ENCODE data around the gene PXK. TPM values are rescaled to one million over a fixed set of nuclear protein-coding genes. Genes with fewer than 3 reads are reported as not detected.
"Not testable (repeated sequence)": the region's sequence is repeated elsewhere in the genome, so short reads cannot be mapped to it uniquely, and the experiment has no call there.

The PXK gene
- total RNA-seq, 2 experiments from 2014 or later: 68.7 to 125 TPM

- DNase-seq (ENCODE audit: low spot score): no peak
- H3K27ac ChIP-seq (ENCODE audit: low read depth, low read length, poor library complexity, severe bottlenecking): no peak overlapping the region
- no peak for TF ChIP-seq EZH2phosphoT487 (IDR thresholded peaks at IDR 0.05; ENCODE audit: borderline replicate concordance, low read depth, low read length)
- TF ChIP-seq, protein P1, sequence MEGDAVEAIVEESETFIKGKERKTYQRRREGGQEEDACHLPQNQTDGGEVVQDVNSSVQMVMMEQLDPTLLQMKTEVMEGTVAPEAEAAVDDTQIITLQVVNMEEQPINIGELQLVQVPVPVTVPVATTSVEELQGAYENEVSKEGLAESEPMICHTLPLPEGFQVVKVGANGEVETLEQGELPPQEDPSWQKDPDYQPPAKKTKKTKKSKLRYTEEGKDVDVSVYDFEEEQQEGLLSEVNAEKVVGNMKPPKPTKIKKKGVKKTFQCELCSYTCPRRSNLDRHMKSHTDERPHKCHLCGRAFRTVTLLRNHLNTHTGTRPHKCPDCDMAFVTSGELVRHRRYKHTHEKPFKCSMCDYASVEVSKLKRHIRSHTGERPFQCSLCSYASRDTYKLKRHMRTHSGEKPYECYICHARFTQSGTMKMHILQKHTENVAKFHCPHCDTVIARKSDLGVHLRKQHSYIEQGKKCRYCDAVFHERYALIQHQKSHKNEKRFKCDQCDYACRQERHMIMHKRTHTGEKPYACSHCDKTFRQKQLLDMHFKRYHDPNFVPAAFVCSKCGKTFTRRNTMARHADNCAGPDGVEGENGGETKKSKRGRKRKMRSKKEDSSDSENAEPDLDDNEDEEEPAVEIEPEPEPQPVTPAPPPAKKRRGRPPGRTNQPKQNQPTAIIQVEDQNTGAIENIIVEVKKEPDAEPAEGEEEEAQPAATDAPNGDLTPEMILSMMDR (conservative IDR thresholded peaks at IDR 0.05; ENCODE audit: low read length): no peak
- no peaks in the 10 kb centered on the region for H3K9me2 ChIP-seq (ENCODE audit: insufficient read depth, low read length)
- H3K79me2 ChIP-seq (ENCODE audit: insufficient read depth, low read depth, low read length): peaks cover 21% of the 10 kb centered on the region; the same call in 1 of the 2 replicates
- intact Hi-C loops (cut with micrococcal nuclease; ENCODE audit: unreplicated experiment): loop anchor here (5.0 to 10.0 kb wide), 3 partner anchors 57 to 1650 kb away; partner anchors contain the start of genes KCTD6 and PXK
- H4K20me1 ChIP-seq (ENCODE audit: insufficient read depth, low read length): no peaks in the 10 kb centered on the region
- no peak overlapping the region for H2AFZ ChIP-seq (ENCODE audit: low read length)
- CTCF ChIA-PET (ENCODE audit: unreplicated experiment): interaction anchor here (0.6 kb wide), 1 partner anchor 86 kb away, joined by 3 read pairs; no protein-coding TSS in a partner anchor
- POLR2A ChIA-PET: interaction anchor here (0.6 to 1.3 kb wide), 3 partner anchors 49 to 93 kb away, joined by 3 to 7 read pairs (median 3); no protein-coding TSS in a partner anchor
- peaks cover 19% of the 10 kb centered on the region for H3K4me1 ChIP-seq (ENCODE audit: insufficient read depth, low read length, poor library complexity, severe bottlenecking)
- no peaks in the 10 kb centered on the region for H3K9me3 ChIP-seq (ENCODE audit: low read length)
- peaks cover 24% of the 10 kb centered on the region for H3K36me3 ChIP-seq (ENCODE audit: insufficient read depth, low read length)
- H3K4me3 ChIP-seq (ENCODE audit: low read depth, low read length, poor library complexity, severe bottlenecking): no peak overlapping the region
- BruUV-seq (replicated peaks): no TSS peak
- no peak overlapping the region for H3K4me2 ChIP-seq (ENCODE audit: low read length)
Observed at GRCh38 chr3:58434990-58435389, 102.3 kb downstream of the PXK start.

DNA sequence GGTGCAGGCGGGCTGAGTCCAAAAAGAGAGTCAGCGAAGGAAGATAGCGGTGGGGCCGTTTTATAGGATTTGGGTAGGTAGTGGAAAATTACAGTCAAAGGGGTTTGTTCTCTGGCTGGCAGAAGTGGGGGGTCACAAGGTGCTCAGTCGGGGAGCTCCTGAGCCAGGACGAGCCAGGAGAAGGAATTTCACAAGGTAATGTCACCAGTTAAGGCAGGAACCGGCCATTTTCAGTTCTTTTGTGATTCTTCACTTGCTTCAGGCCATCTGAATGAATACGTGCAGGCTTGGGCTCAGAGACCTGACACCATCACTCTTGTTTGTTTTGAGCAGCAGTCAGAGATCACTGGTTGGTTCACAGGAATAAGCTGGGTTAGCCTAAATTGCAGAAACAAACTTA lies 104.6 kb downstream of the PXK start:
- DNase-seq (ENCODE audit: low spot score); H4K20me1 ChIP-seq (ENCODE audit: insufficient read depth, low read length); H3K4me3 ChIP-seq (ENCODE audit: low read depth, low read length, poor library complexity, severe bottlenecking); H3K27ac ChIP-seq (ENCODE audit: low read depth, low read length, poor library complexity, severe bottlenecking); H3K36me3 ChIP-seq (ENCODE audit: insufficient read depth, low read length); H3K9me3 ChIP-seq (ENCODE audit: low read length); H3K9me2 ChIP-seq (ENCODE audit: insufficient read depth, low read length); BruUV-seq (replicated peaks); H3K4me2 ChIP-seq (ENCODE audit: low read length); CTCF ChIA-PET (ENCODE audit: unreplicated experiment); H3K79me2 ChIP-seq (ENCODE audit: insufficient read depth, low read depth, low read length); H2AFZ ChIP-seq (ENCODE audit: low read length): not testable (repeated sequence)
- POLR2A ChIA-PET: interaction anchor here (0.5 to 0.6 kb wide), 2 partner anchors 44 to 224 kb away, joined by 3 to 4 read pairs; no protein-coding TSS in a partner anchor
- intact Hi-C loops (cut with micrococcal nuclease; ENCODE audit: unreplicated experiment): loop anchor here (10.0 kb wide), 1 partner anchor 1648 kb away; no protein-coding TSS in a partner anchor
- H3K4me1 ChIP-seq (ENCODE audit: insufficient read depth, low read length, poor library complexity, severe bottlenecking): peaks cover 15% of the 10 kb centered on the region

DNA sequence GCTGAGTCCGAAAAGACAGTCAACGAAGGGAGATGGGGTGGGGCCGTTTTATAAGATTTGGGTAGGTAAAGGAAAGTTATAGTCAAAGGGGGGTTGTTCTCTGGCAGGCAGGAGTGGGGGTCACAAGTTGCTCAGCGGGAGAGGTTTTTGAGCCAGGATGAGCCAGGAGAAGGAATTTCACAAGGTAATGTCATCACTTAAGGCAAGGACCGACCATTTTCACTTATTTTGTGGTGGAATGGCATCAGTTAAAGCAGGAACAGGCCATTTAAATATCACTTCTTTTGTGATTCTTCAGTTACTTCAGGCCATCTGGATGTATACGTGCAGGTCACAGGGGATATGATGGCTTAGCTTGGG lies 108.3 kb downstream of the PXK start:
- H3K36me3 ChIP-seq (ENCODE audit: insufficient read depth, low read length); H3K4me1 ChIP-seq (ENCODE audit: insufficient read depth, low read length, poor library complexity, severe bottlenecking); BruUV-seq (replicated peaks); CTCF ChIA-PET (ENCODE audit: unreplicated experiment); H3K4me3 ChIP-seq (ENCODE audit: low read depth, low read length, poor library complexity, severe bottlenecking); H3K4me2 ChIP-seq (ENCODE audit: low read length); H3K79me2 ChIP-seq (ENCODE audit: insufficient read depth, low read depth, low read length); H3K9me3 ChIP-seq (ENCODE audit: low read length); H2AFZ ChIP-seq (ENCODE audit: low read length); intact Hi-C loops (cut with micrococcal nuclease; ENCODE audit: unreplicated experiment); DNase-seq (ENCODE audit: low spot score); H4K20me1 ChIP-seq (ENCODE audit: insufficient read depth, low read length); POLR2A ChIA-PET; H3K27ac ChIP-seq (ENCODE audit: low read depth, low read length, poor library complexity, severe bottlenecking); H3K9me2 ChIP-seq (ENCODE audit: insufficient read depth, low read length): not testable (repeated sequence)

Data from OCI-LY7 (cell line).